Erythroblast (primary cell): ENCODE results near the gene CPLX3.

Experiments used
- GATA1 ChIP-seq: IDR thresholded peaks from 2 replicates; pipeline ENCODE4 v1.6.1; 2011; ENCODE audit warnings: low read depth, mild to moderate bottlenecking, control low read depth, low read length, moderate library complexity
- POLR2A ChIP-seq: IDR thresholded peaks from 2 replicates; pipeline ENCODE4 v1.6.1; 2011; ENCODE audit warnings: mild to moderate bottlenecking, low read length

DNA sequence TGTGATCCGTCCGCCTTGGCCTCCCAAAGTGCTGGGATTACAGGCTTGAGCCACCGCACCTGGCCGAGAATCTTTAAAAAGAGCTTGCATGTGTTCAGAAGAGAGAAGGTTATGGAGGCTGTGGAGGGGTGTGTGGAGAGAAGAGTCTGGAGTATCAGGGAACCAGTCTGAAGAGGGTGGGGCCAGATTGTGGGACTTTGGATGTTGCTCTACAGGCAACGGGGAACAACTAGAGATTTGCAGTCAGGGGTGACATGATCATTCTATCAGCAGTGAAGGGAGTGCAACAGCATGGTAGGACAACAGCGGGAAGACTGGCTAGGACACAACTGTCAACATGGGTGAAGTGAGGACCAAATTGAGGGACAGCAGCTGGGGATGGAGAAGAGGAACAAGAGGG, 37.9 kb downstream of the CPLX3 start:
- TF ChIP-seq POLR2A (no peak), GATA1 (no peak)
